Mucosa of rectum (tissue), 2 donors: ENCODE results near the gene IER3IP1.

ENCODE experiments used
- H3K27ac ChIP-seq, 2 donors: one replicate each; pipeline ENCODE4 v1.7.0; 2013; ENCODE audit warnings: inconsistent platforms in 2 of 2, low read depth in 2 of 2, low read length in 2 of 2
- H3K27me3 ChIP-seq, 2 donors: one replicate each; pipeline ENCODE4 v1.7.0; 2013; ENCODE audit warnings: low read length in 2 of 2; ENCODE audit not compliant: control insufficient read depth in 2 of 2, insufficient read depth in 2 of 2
- H3K36me3 ChIP-seq, 2 donors: one replicate each; pipeline ENCODE4 v1.7.0; 2013; ENCODE audit warnings: low read length in 2 of 2; ENCODE audit not compliant: control insufficient read depth in 2 of 2, insufficient read depth in 2 of 2
- H3K4me1 ChIP-seq, 2 donors: one replicate each; pipeline ENCODE4 v1.7.0; 2013; ENCODE audit warnings: low read length in 2 of 2, mild to moderate bottlenecking in 1 of 2; ENCODE audit not compliant: control insufficient read depth in 2 of 2, insufficient read depth in 2 of 2
- H3K4me3 ChIP-seq, 2 donors: one replicate each; pipeline ENCODE4 v1.7.0; 2013; ENCODE audit warnings: low read length in 2 of 2
- H3K9ac ChIP-seq, 2 donors: one replicate each; pipeline ENCODE4 v1.7.0; 2013; ENCODE audit warnings: low read length in 2 of 2, low read depth in 1 of 2, mild to moderate bottlenecking in 1 of 2
- H3K9me3 ChIP-seq, 2 donors: one replicate each; pipeline ENCODE4 v1.7.0; 2013; ENCODE audit warnings: low read length in 2 of 2; ENCODE audit not compliant: control insufficient read depth in 2 of 2
- donor health status: healthy.
- donor health status: Normal muscosa, but diverticular disease.

IER3IP1 gene

DNA sequence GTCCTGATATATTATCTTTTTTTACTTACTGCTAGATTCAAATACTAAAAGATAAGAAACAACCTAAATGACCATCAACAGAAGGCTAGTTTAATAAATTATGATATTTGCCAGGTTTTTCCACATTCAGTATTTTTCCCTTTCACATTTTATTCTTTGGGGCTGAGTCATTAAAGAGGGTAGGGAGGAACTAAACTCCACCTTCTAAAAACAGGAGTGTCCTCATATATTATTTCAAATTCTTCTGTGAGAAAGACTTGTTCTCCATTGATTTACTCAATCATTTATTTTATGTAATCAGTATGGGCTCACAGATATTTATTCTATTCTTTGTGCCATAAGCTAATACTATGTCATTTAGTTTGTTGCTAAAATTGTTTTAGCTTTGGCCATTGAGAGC, 34.9 kb downstream of the IER3IP1 start:
- Histone ChIP-seq H3K4me3 (no peak overlapping the region), H3K4me1 (no peaks in the 10 kb centered on the region), H3K27ac (no peak overlapping the region), H3K36me3 (peaks cover 4 to 5% of the 10 kb centered on the region in 2 donors), H3K9me3 (no peaks in the 10 kb centered on the region), H3K9ac (no peak overlapping the region), H3K27me3 (no peaks in the 10 kb centered on the region)

DNA sequence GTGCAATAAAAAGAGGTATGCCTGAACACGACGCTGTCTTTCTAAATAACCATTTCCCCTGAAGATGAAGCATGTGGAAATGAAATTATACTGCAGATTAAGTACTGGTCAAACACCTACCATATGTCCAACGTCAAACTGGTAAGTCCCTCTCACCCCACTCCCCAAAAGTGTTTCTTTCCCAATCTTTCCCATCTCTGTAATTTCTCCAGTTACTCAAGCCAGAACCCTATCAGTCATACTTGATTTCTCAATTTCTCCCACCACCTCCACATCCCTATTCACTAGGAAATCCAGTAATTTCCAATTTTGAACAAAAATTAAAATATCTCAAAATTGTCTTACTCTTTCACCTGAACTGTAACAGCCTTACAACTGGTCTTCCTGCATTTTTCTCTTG, 55.0 kb downstream of the IER3IP1 start:
- Histone ChIP-seq H3K9me3 (no peaks in the 10 kb centered on the region), H3K27me3 (no peaks in the 10 kb centered on the region), H3K4me1 (no peaks in the 10 kb centered on the region), H3K36me3 (no peaks in the 10 kb centered on the region), H3K27ac (no peak overlapping the region), H3K9ac (no peak overlapping the region), H3K4me3 (no peak overlapping the region)

DNA sequence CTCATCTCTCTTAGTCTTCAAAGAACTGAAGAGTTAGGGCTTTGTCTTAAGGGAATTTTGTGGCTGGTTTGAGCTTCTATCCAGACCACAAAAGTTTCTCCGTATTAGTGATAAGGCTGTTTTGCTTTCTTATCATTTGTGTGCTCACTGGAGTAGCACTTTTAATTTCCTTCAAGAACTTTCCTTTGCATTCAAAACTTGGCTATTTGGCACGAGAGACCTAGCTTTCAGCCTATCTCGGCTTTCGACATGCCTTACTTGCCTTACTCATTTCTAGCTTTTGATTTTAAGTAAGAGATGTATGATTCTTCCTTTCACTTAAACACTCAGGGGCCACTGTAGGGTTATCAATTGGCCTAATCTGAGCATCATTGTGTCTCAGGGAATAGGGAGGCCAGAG, 55.7 kb downstream of the IER3IP1 start:
- Histone ChIP-seq H3K36me3 (no peaks in the 10 kb centered on the region), H3K27me3 (no peaks in the 10 kb centered on the region), H3K9ac (no peak overlapping the region), H3K4me3 (no peak overlapping the region), H3K9me3 (no peaks in the 10 kb centered on the region), H3K4me1 (no peaks in the 10 kb centered on the region), H3K27ac (no peak overlapping the region)

DNA sequence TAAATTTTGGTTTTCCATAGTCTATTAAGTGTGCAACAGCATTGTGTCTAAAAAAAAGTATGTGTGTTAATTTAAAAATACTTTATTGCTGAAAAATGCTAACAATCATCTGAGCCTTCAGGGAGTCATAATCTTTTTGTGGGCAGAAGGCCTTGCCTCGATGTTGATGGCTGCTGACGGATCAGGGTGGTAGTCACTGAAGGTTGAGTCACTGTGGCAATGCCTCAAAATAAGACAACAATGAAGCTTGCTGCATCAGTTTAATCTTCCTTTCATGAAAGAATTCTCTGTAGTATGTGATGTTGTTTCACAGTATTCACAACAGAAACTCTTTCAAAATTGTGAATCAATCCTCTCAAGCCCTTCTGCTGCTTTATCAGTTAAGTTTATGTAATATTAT, 57.2 kb downstream of the IER3IP1 start:
- peaks cover 6 to 8% of the 10 kb centered on the region in 2 donors for H3K36me3 ChIP-seq
- no peaks in the 10 kb centered on the region for H3K4me1 ChIP-seq
- no peak overlapping the region for H3K4me3 ChIP-seq
- no peak overlapping the region for H3K27ac ChIP-seq
- H3K9me3 ChIP-seq, result no peaks in the 10 kb centered on the region
- no peaks in the 10 kb centered on the region for H3K27me3 ChIP-seq
- H3K9ac ChIP-seq, result no peak overlapping the region

DNA sequence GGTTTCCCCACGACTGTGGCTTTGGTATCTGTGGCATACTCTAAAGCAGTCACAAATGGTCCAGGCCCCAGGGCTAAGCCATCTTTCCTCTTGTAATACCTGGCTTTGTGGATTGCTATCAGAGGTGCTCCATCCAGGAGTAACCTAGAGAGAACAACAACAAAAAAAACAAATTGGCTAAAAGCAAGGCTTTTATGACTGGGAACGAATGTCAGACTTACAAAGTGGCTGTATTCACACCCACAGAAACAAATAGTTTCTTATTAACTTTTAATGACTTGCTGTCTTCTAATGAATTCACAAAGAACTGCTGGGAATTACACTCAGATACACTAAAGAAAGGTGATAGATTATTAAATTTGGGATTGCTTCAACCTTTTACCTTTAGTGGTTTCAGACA, 61.0 kb downstream of the IER3IP1 start:
- Histone ChIP-seq H3K27me3 (no peaks in the 10 kb centered on the region), H3K4me1 (no peaks in the 10 kb centered on the region), H3K36me3 (peaks cover 32 to 37% of the 10 kb centered on the region in 2 donors), H3K9ac (no peak overlapping the region), H3K9me3 (no peaks in the 10 kb centered on the region), H3K4me3 (no peak overlapping the region), H3K27ac (no peak overlapping the region)

DNA sequence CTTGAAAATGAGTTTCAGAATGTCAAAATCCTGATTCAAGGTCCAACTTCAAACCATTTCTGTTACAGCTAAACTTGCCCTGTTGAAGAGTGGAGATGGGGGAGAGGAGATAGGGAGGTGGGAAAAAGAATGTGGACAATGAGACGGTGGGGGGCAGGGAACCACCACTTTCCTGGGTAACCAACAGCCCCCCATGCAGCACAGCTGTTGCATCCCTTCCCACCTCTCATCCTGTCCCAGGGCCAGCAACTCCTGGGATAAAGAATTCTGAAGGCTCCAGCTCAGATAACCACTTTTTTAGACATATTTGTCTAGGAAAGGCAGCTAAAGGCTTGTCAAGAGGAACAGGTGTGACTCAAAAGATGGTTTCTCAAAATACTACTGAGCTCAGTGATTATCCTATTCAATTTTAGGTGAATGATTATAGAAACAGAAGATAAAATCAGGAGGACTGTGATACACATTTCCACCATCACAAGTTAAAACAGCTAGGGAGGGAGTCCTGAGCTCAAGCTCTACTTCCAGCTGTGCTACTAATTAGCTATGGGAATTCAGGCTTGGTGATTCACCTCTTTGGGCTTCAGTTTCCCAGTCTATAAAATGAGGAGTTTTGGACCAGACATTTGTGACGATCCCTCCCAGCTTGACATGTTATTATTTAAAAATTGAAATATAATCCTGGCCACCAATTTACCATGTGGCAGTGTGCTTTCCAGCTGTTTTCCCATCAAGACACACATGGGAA, 62.2 kb downstream of the IER3IP1 start:
- Histone ChIP-seq H3K9ac (no peak overlapping the region), H3K27me3 (no peaks in the 10 kb centered on the region), H3K27ac (no peak overlapping the region), H3K36me3 (peaks cover 32 to 42% of the 10 kb centered on the region in 2 donors), H3K4me3 (no peak overlapping the region), H3K9me3 (no peaks in the 10 kb centered on the region), H3K4me1 (no peaks in the 10 kb centered on the region)

DNA sequence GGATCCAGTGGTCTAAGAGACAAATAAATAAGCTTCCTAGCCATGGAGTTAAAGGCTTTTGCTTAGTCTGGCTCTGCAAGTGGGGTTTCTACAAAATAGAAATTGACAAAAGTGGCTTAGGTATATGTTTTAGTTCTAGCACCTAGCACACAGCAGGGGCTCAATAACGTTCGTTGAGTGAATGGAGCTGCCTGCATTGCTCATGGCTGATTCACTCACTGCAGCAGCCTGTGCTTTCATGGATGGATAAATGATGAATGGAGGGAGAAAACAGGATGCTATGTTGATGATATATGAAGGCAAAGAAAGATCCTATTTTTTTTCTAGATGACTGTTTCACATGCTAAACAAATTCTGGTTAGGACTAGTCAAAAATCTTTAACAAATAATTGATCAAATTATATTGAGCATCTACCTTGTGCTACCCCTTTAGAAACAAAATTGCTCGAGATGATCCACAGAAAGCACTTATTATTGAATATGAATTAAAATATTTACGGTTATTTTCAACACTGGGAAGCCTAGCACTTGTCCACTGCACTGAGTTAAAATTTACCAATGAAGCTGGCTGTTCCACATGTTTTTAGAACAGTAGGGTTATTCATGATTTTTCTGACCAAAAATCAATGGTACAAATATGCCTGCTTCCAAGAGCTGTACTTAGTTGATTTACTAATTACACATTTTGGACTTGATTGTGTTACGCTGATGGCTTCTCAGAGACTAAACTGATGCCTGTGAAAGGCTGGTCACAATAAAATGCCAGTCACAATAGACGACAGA, 65.5 kb downstream of the IER3IP1 start:
- Histone ChIP-seq H3K4me1 (no peaks in the 10 kb centered on the region), H3K27me3 (no peaks in the 10 kb centered on the region), H3K27ac (no peak overlapping the region), H3K9me3 (no peaks in the 10 kb centered on the region), H3K4me3 (no peak overlapping the region), H3K9ac (no peak overlapping the region), H3K36me3 (peaks cover 40 to 59% of the 10 kb centered on the region in 2 donors)

DNA sequence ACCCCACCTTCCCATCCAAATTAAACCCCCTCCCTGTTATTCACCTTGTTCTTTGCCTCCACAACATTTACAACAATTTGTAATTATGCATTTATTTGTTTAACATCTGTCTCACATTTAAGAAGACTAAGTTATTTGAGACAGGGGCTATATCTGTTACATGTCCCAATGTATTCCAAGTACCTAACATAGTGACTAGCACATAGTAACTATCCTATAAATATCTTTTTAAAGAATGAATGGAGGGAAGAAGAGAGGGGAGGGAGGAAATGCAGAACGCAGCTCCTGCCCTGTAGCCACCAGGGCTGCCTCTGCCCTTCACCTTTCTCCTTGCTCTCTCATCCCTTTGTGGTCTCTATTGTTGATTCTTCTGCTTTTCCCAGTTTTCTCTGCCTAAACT, 66.4 kb downstream of the IER3IP1 start:
- Histone ChIP-seq H3K27me3 (no peaks in the 10 kb centered on the region), H3K4me1 (no peaks in the 10 kb centered on the region), H3K9me3 (no peaks in the 10 kb centered on the region), H3K9ac (no peak overlapping the region), H3K36me3 (peaks cover 36 to 56% of the 10 kb centered on the region in 2 donors), H3K27ac (no peak overlapping the region), H3K4me3 (no peak overlapping the region)

DNA sequence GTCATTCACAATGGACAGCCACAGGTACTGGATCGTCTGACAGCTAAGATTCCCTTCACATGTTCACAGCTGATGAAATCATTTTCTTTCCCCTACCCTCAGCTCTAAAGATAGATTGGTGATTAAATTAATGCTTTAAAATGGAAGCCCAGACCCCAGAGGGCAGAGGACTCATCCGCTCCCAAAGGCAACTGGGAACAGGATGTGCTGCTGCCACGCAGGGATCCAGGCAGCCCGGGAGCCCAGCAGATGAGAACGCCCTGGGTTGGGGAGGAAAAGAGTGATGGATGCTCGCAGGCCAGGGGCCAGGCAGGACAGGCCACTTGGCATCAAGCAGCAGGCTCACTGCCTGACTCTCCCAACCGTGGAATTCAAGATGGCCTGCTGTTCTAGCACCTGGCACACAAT, 67.2 kb downstream of the IER3IP1 start:
- Histone ChIP-seq H3K4me3 (no peak overlapping the region), H3K27me3 (no peaks in the 10 kb centered on the region), H3K27ac (no peak overlapping the region), H3K9ac (no peak overlapping the region), H3K4me1 (no peaks in the 10 kb centered on the region), H3K36me3 (peaks cover 33 to 53% of the 10 kb centered on the region in 2 donors), H3K9me3 (no peaks in the 10 kb centered on the region)

DNA sequence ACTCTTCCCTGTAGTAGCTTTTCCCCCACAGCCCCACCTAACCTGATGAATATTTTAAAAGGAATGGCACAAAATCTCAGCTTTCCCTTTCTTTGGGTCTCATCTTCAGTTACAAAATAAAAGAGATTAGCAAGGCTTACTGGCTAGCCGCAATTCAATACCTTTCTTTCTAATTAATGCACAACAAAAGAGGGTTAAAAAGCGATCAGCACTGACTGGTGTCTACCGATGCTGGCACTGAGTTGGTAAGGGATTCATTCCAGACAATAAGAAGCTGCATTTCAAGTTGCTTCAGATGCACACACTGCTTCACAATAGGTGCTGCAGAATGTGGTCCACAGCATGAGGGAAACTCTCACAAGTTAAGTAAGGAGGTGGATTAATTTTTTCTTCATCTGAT, 67.8 kb downstream of the IER3IP1 start:
- no peaks in the 10 kb centered on the region for H3K9me3 ChIP-seq
- peaks cover 31 to 49% of the 10 kb centered on the region in 2 donors for H3K36me3 ChIP-seq
- H3K4me1 ChIP-seq, result no peaks in the 10 kb centered on the region
- no peaks in the 10 kb centered on the region for H3K27me3 ChIP-seq
- H3K9ac ChIP-seq, result no peak overlapping the region
- no peak overlapping the region for H3K4me3 ChIP-seq
- H3K27ac ChIP-seq, result no peak overlapping the region
